ENCODE measurements around the gene ZNF214.

- TF ChIP-seq CTCF (IDR thresholded peaks at IDR 0.05) (no peak), POLR2A (IDR thresholded peaks at IDR 0.05) (no peak)
These were observed 10.7 kb upstream of the ZNF214 start for GRCh38 chr11:7030836-7031235.
